K562 (cell line): ENCODE results near the gene MAST4.

ENCODE experiments used
- ARID4B ChIP-seq: sonication (generic); formaldehyde crosslinking; IDR thresholded peaks from 2 replicates; pipeline ENCODE4 v1.8.0; 2022; ENCODE audit warnings: mild to moderate bottlenecking, missing genetic modification reagents
- CCAR2 ChIP-seq: fragments of 200-400 bp; formaldehyde crosslinking; IDR thresholded peaks from 2 replicates; pipeline ENCODE4 v1.6.1; 2017; ENCODE audit warnings: mild to moderate bottlenecking, low read depth, low read length
- EZH2 ChIP-seq: IDR thresholded peaks from 2 replicates; pipeline ENCODE4 v1.6.1; 2012; ENCODE audit warnings: low read depth, mild to moderate bottlenecking, inconsistent platforms, low read length, borderline replicate concordance
- HDAC1 ChIP-seq, 2 experiments: fragments of 450-650 bp; IDR thresholded peaks; 2 replicates each; pipeline ENCODE4 v1.6.1; 2016 to 2017; ENCODE audit warnings: inconsistent platforms in 1 of 2, mild to moderate bottlenecking in 1 of 2, moderate library complexity in 1 of 2
- MEF2A ChIP-seq: IDR thresholded peaks from 2 replicates; pipeline ENCODE4 v1.6.1; 2011; ENCODE audit warnings: low read depth, mild to moderate bottlenecking, low read length, moderate library complexity; ENCODE audit not compliant: control insufficient read depth
- ZBTB34 ChIP-seq: fragments of 250-450 bp; sonication (Bioruptor Pico); IDR thresholded peaks from 2 replicates; pipeline ENCODE4 v1.8.0; 2021; ENCODE audit warnings: mild to moderate bottlenecking, moderate library complexity
- ZKSCAN8 ChIP-seq: fragments of 200-800 bp; sonication (Bioruptor generic); IDR thresholded peaks from 2 replicates; pipeline ENCODE4 v1.6.1; 2016; ENCODE audit warnings: missing genetic modification characterization, missing compliant biosample characterization
- TF ChIP-seq, protein P1 (sequence below), 2 experiments: IDR thresholded peaks; 2 replicates each; pipeline ENCODE4 v1.6.1; 2011; ENCODE audit warnings: borderline replicate concordance in 1 of 2, control low read depth in 1 of 2, low read depth in 1 of 2, low read length in 1 of 2, mild to moderate bottlenecking in 1 of 2, mixed read lengths in 1 of 2, moderate library complexity in 1 of 2; ENCODE audit not compliant: insufficient read depth in 1 of 2, insufficient read length in 1 of 2, poor library complexity in 1 of 2, severe bottlenecking in 1 of 2; ENCODE audit errors: extremely low read depth in 1 of 2
- TF ChIP-seq, protein P2 (sequence below), 3 experiments: IDR thresholded peaks in 2 of 3; conservative IDR thresholded peaks in 1 of 3; 2 replicates each; pipeline ENCODE4 v1.5.1; 2011 to 2012; ENCODE audit warnings: low read length in 3 of 3, mild to moderate bottlenecking in 3 of 3, control low read depth in 2 of 3, improper control_type of control experiment in 1 of 3, inconsistent platforms in 1 of 3, low read depth in 1 of 3, mixed read lengths in 1 of 3, moderate library complexity in 1 of 3; ENCODE audit not compliant: insufficient read depth in 2 of 3

DNA sequence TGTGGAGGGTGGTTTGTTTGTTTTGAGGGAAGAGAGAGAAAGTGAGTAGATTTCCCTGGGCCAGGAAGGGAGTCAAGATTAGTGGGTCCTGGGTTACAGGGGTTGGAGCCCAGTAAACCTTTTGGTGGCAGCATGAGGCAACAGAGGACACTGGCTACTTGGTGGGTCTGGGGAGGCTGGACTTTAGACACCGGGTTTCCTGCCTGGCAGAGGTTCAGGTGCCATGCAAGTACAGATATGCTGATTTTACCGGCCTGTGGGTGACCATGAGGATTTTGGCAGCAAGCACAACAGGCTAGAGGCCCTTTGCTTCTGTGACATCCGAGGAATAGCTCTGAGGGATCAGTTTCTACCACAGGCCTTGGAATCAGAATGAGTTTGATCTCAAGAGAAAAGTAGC, 18.9 kb downstream of the MAST4 start:
- TF ChIP-seq EZH2 = no peak
- TF ChIP-seq CCAR2 = no peak
- TF ChIP-seq ARID4B (CRISPR knock-in tag) = no peak
- TF ChIP-seq HDAC1 (IDR thresholded peaks at IDR 0.05) = no peak
- TF ChIP-seq, protein P1, sequence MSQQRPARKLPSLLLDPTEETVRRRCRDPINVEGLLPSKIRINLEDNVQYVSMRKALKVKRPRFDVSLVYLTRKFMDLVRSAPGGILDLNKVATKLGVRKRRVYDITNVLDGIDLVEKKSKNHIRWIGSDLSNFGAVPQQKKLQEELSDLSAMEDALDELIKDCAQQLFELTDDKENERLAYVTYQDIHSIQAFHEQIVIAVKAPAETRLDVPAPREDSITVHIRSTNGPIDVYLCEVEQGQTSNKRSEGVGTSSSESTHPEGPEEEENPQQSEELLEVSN (IDR thresholded peaks at IDR 0.05; ENCODE audit: borderline replicate concordance in 1 of 2, extremely low read depth in 1 of 2, insufficient read depth in 1 of 2, insufficient read length in 1 of 2, low read depth in 1 of 2, low read length in 1 of 2, poor library complexity in 1 of 2, severe bottlenecking in 1 of 2) = no peak
- TF ChIP-seq ZKSCAN8 = no peak
- no peak for TF ChIP-seq MEF2A
- TF ChIP-seq, protein P2, sequence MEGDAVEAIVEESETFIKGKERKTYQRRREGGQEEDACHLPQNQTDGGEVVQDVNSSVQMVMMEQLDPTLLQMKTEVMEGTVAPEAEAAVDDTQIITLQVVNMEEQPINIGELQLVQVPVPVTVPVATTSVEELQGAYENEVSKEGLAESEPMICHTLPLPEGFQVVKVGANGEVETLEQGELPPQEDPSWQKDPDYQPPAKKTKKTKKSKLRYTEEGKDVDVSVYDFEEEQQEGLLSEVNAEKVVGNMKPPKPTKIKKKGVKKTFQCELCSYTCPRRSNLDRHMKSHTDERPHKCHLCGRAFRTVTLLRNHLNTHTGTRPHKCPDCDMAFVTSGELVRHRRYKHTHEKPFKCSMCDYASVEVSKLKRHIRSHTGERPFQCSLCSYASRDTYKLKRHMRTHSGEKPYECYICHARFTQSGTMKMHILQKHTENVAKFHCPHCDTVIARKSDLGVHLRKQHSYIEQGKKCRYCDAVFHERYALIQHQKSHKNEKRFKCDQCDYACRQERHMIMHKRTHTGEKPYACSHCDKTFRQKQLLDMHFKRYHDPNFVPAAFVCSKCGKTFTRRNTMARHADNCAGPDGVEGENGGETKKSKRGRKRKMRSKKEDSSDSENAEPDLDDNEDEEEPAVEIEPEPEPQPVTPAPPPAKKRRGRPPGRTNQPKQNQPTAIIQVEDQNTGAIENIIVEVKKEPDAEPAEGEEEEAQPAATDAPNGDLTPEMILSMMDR (IDR thresholded peaks at IDR 0.05 in 2 of 3, conservative IDR thresholded peaks at IDR 0.05 in 1 of 3; ENCODE audit: insufficient read depth in 2 of 3, low read depth in 1 of 3, low read length in 3 of 3) = no peak
- TF ChIP-seq ZBTB34 = no peak
